PC-9 (cell line): ENCODE measurements around the gene NAA15. TPM values are rescaled to one million over a fixed set of nuclear protein-coding genes. Genes with fewer than 3 reads are reported as not detected.

ENCODE experiments used
- BruUV-seq: library from RNA; stranded (reverse); fragments of 400-500 nt; replicated peaks from 2 replicates; lab custom pipeline; 2021; lab: Mats Ljungman, UMichigan
- CTCF ChIA-PET: fragments of 300-600 bp; sonication (Branson Sonifier 250); formaldehyde crosslinking; loops from one replicate; lab custom pipeline; 2022; ENCODE audit warnings: antibody characterized with exemption; lab: Charles Lee
- POLR2A ChIA-PET: fragments of 300-600 bp; sonication (Branson Sonifier 250); formaldehyde crosslinking; loops from one replicate; lab custom pipeline; 2022; ENCODE audit warnings: antibody characterized with exemption; ENCODE audit not compliant: unreplicated experiment; lab: Charles Lee
- DNase-seq, 2 experiments: peaks; one replicate each; pipeline versions ENCODE4 v3.0.0 to v3.0.0-alpha.2; 2015 to 2022; ENCODE audit warnings: mixed read lengths in 1 of 2
- H2AFZ ChIP-seq: fragments of 200-600 bp; sonication (generic); 2 replicates; pipeline ENCODE4 v1.8.1; 2017; ENCODE audit warnings: antibody characterized with exemption
- H3F3A ChIP-seq: fragments of 200-600 bp; sonication (generic); 2 replicates; pipeline ENCODE4 v1.8.1; 2017; ENCODE audit warnings: antibody characterized with exemption, mild to moderate bottlenecking, low read depth; ENCODE audit not compliant: insufficient read depth
- H3K27ac ChIP-seq: fragments of 200-600 bp; sonication (generic); 2 replicates; pipeline ENCODE4 v1.6.1; 2016; ENCODE audit warnings: mixed run types
- H3K27me3 ChIP-seq: fragments of 200-600 bp; sonication (generic); 2 replicates; pipeline ENCODE4 v1.6.1; 2016; ENCODE audit warnings: low read depth, mixed run types; ENCODE audit not compliant: insufficient read depth
- H3K36me3 ChIP-seq: fragments of 200-600 bp; sonication (generic); 2 replicates; pipeline ENCODE4 v1.6.1; 2016; ENCODE audit warnings: low read depth, mixed run types
- H3K4me1 ChIP-seq: fragments of 200-600 bp; sonication (generic); replicated peaks from 2 replicates; pipeline ENCODE4 v1.6.1; 2016; ENCODE audit warnings: mixed run types; ENCODE audit not compliant: insufficient read depth
- H3K4me2 ChIP-seq: fragments of 200-600 bp; sonication (generic); 2 replicates; pipeline ENCODE4 v1.6.1; 2017; ENCODE audit warnings: mixed run types
- H3K4me3 ChIP-seq: fragments of 200-600 bp; sonication (generic); 2 replicates; pipeline ENCODE4 v1.6.1; 2016; ENCODE audit warnings: mixed run types
- H3K79me2 ChIP-seq: fragments of 200-600 bp; sonication (generic); 2 replicates; pipeline ENCODE4 v1.6.1; 2017; ENCODE audit warnings: low read depth, mixed run types
- H3K9me2 ChIP-seq: fragments of 200-600 bp; sonication (generic); 2 replicates; pipeline ENCODE4 v1.8.1; 2017; ENCODE audit warnings: mild to moderate bottlenecking; ENCODE audit not compliant: insufficient read depth
- H3K9me3 ChIP-seq: fragments of 200-600 bp; sonication (generic); 2 replicates; pipeline ENCODE4 v1.8.1; 2016; ENCODE audit warnings: low read depth; ENCODE audit not compliant: insufficient read depth
- H4K20me1 ChIP-seq: fragments of 200-600 bp; sonication (generic); 2 replicates; pipeline ENCODE4 v1.8.1; 2017; ENCODE audit not compliant: insufficient read depth
- CTCF ChIP-seq: fragments of 200-600 bp; sonication (generic); conservative IDR thresholded peaks from 2 replicates; pipeline ENCODE4 v1.6.1; 2017; ENCODE audit warnings: mixed run types, antibody characterized with exemption, mild to moderate bottlenecking, moderate library complexity
- EZH2 ChIP-seq: fragments of 200-600 bp; sonication (generic); IDR thresholded peaks from 2 replicates; pipeline ENCODE4 v1.8.0; 2017; ENCODE audit warnings: antibody characterized with exemption, low read depth
- intact Hi-C: fragments of 100-400 bp; cut with micrococcal nuclease; formaldehyde crosslinking; loops from one replicate; pipeline ENCODE4 v1.10.0; 2022; ENCODE audit not compliant: unreplicated experiment
- total RNA-seq: library from RNA; stranded (reverse); gene quantifications from 2 replicates; pipeline ENCODE4 v1.2.3, GENCODE V29; 2021

Gene NAA15
- total RNA-seq, 1 experiment from 2014 or later: 43.8 TPM

DNA sequence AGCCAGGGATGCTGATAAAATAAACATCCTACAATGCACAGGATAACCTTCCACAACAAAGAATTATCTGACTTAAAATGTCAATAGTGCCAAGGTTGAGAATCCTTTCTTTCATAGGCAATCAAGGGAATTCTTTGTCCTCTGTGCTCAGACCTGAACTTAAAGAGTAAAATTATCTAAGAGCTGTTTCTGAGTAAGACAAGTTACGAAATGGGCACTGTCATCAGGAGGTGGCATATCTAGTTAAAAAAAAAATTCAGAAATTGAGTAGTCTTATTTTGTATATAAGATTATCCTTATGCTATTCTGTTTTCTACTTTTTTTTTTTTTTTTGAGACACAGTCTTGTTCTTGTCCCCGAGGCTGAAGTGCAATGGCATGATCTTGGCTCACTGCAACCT is 149.3 kb downstream of the NAA15 start:
- no peak overlapping the region for H3K4me3 ChIP-seq
- TF ChIP-seq CTCF: no peak
- no peak for TF ChIP-seq EZH2
- no peak overlapping the region for H3K4me2 ChIP-seq
- no peaks in the 10 kb centered on the region for H3K9me3 ChIP-seq
- H3F3A ChIP-seq: peaks cover 13% of the 10 kb centered on the region
- peaks cover 36% of the 10 kb centered on the region for H3K79me2 ChIP-seq
- H2AFZ ChIP-seq: no peak overlapping the region
- H3K36me3 ChIP-seq: no peaks in the 10 kb centered on the region
- ChIA-PET POLR2A (no interaction called here), CTCF (no interaction called here)
- H3K9me2 ChIP-seq: no peaks in the 10 kb centered on the region
- no peaks in the 10 kb centered on the region for H4K20me1 ChIP-seq
- H3K27me3 ChIP-seq: no peaks in the 10 kb centered on the region
- peaks cover 15% of the 10 kb centered on the region for H3K4me1 ChIP-seq
- no TSS peak for BruUV-seq
- intact Hi-C loops: loop anchor here (5.0 kb wide), 2 partner anchors 368 to 922 kb away; partner anchors contain the start of gene SCOC
- H3K27ac ChIP-seq: no peak overlapping the region
- no peak for DNase-seq

- CTCF ChIA-PET: no interaction called here
- BruUV-seq: no TSS peak
- peak overlapping the region; percentile 90 for H3K4me3 ChIP-seq
Measured at GRCh38 chr4:139451997-139452396, 150.7 kb downstream of the NAA15 start.

GRCh38 chr4:139453041-139453370 is 151.7 kb downstream of the NAA15 start:
- CTCF ChIA-PET: no interaction called here
- Histone ChIP-seq H4K20me1 (no peaks in the 10 kb centered on the region), H2AFZ (peak overlapping the region; percentile 85), H3K27me3 (no peaks in the 10 kb centered on the region), H3K9me3 (no peaks in the 10 kb centered on the region), H3K4me1 (peaks cover 35% of the 10 kb centered on the region), H3K9me2 (no peaks in the 10 kb centered on the region), H3K79me2 (peaks cover 61% of the 10 kb centered on the region), H3K36me3 (no peaks in the 10 kb centered on the region), H3K4me2 (peak overlapping the region; percentile 98), H3F3A (peaks cover 13% of the 10 kb centered on the region), H3K4me3 (peak overlapping the region; percentile 90), H3K27ac (peak overlapping the region; percentile 79)
- POLR2A ChIA-PET: interaction anchor here (0.6 to 0.9 kb wide), 5 partner anchors 116 to 501 kb away, joined by 3 to 12 read pairs (median 5); no protein-coding TSS in a partner anchor
- intact Hi-C loops: loop anchor here (1.0 to 5.0 kb wide), 5 partner anchors 102 to 919 kb away; partner anchors contain the start of genes ELF2 and SCOC
- DNase-seq: peak in 1 of 2 experiments; percentile 52
- no TSS peak for BruUV-seq
- peak; percentile 48; the same call in 1 of the 2 replicates for TF ChIP-seq CTCF
- TF ChIP-seq EZH2: no peak

More at GRCh38 chr4:139451997-139452396, 150.7 kb downstream of the NAA15 start:
- Histone ChIP-seq H3K4me1 (peaks cover 29% of the 10 kb centered on the region), H3K79me2 (peaks cover 51% of the 10 kb centered on the region), H3K36me3 (no peaks in the 10 kb centered on the region), H3K9me2 (no peaks in the 10 kb centered on the region), H3K9me3 (no peaks in the 10 kb centered on the region), H3K27ac (peak overlapping the region; percentile 79), H2AFZ (no peak overlapping the region), H3K4me2 (peak overlapping the region; percentile 98), H3K27me3 (no peaks in the 10 kb centered on the region), H4K20me1 (no peaks in the 10 kb centered on the region), H3F3A (peaks cover 13% of the 10 kb centered on the region)
- intact Hi-C loops: loop anchor here (2.0 to 5.0 kb wide), 4 partner anchors 157 to 920 kb away; partner anchors contain the start of genes ELF2 and SCOC
- TF ChIP-seq EZH2: no peak
- no peak for TF ChIP-seq CTCF
- DNase-seq: no peak
- POLR2A ChIA-PET: no interaction called here
